Hepatocyte (in vitro differentiated cells): ENCODE results near the gene SNTB2.

ENCODE experiments used
- EZH2phosphoT487 ChIP-seq: fragments of 200-600 bp; sonication (generic); IDR thresholded peaks from one replicate; pipeline ENCODE4 v1.6.1; 2018; ENCODE audit warnings: antibody characterized with exemption, mild to moderate bottlenecking, low read depth, moderate library complexity; ENCODE audit not compliant: unreplicated experiment, severe bottlenecking
- TF ChIP-seq, protein P1 (sequence below): fragments of 200-600 bp; sonication (generic); IDR thresholded peaks from 2 replicates; pipeline ENCODE4 v1.5.1; 2016; ENCODE audit warnings: antibody characterized with exemption, mild to moderate bottlenecking; ENCODE audit not compliant: poor library complexity

DNA sequence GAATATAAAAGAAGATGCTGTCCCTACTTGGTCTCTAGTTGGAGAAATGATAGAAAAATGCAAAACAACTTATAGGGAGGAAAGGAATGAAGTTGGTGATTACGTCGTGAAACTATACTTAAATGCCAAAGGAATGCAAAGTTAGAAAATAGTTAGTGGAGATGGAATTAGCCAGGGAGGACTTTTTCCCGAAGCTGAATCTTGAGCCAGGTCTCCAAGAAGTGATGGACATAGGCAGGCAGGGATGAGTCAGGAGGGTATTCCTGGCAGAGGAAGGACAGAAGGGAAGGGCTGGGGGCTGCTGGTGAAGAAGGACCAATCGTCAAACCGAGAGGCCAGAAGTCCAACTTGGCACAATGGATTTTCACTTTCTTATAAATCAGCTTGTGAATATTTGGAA lies 1.8 kb downstream of the SNTB2 start:
- TF ChIP-seq, protein P1, sequence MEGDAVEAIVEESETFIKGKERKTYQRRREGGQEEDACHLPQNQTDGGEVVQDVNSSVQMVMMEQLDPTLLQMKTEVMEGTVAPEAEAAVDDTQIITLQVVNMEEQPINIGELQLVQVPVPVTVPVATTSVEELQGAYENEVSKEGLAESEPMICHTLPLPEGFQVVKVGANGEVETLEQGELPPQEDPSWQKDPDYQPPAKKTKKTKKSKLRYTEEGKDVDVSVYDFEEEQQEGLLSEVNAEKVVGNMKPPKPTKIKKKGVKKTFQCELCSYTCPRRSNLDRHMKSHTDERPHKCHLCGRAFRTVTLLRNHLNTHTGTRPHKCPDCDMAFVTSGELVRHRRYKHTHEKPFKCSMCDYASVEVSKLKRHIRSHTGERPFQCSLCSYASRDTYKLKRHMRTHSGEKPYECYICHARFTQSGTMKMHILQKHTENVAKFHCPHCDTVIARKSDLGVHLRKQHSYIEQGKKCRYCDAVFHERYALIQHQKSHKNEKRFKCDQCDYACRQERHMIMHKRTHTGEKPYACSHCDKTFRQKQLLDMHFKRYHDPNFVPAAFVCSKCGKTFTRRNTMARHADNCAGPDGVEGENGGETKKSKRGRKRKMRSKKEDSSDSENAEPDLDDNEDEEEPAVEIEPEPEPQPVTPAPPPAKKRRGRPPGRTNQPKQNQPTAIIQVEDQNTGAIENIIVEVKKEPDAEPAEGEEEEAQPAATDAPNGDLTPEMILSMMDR = no peak
- TF ChIP-seq EZH2phosphoT487 = no peak
